Measurements from ENCODE around the gene ITPR1.

The ITPR1 gene

DNA sequence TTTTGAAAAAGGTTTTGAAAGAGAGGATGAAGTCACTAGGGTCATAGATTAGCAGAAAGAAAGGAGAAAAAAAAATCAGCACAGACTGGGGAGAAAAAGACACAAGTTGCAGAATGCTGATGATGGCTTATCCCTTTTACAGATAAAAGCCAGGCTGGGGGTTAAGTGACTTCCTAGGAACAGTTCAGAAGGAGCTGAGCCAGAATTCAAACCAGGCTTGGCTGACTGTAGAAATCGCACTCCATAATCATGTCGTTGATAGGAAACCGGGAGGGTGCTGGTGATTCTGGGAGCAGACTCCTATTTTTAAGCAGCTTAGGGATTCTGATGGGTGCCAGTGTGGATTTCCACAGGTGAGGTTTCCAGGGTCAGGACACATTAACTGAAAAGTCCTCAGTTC lies 326.6 kb downstream of the ITPR1 start:
- no peak for DNase-seq

DNA sequence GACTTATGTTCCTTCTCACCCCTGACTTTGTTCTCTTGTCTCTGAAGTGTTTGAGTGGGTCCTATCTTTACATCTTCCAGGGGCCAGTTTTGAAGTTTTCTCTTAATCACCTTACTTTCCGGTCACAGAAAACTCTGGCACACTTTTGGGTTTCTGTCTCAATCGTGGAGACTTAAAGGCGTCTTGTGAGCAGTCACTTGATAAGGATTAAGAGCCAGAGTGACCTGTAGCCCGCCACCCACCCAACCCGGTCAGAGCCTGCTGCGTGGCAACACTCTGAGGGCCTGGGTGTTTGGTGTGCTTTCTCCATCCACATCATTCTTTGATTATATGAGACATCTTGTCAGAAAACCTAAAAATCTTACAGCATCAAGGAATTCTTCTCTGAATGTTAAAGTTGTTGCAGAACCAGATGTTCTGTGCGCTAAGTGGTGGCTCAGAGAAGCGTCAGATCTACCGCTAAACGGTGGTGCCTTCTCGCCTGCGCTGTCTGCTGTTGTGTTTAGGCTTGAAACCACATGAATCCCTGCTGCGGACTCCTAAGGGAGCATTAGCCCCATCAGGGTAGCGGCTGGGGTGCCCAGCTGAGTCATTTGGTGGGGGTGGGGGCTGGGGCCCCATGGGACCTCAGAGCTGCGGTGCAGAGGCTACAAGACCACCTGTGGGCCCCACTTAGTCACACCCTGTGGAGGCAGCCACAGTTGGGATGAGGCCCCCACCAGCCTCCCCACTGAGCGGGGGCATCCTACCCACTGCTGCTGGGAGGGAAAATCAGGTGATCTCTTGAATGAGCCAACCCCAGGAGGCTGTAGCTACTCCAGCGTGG lies 327.4 kb downstream of the ITPR1 start:
- no peak for DNase-seq

DNA sequence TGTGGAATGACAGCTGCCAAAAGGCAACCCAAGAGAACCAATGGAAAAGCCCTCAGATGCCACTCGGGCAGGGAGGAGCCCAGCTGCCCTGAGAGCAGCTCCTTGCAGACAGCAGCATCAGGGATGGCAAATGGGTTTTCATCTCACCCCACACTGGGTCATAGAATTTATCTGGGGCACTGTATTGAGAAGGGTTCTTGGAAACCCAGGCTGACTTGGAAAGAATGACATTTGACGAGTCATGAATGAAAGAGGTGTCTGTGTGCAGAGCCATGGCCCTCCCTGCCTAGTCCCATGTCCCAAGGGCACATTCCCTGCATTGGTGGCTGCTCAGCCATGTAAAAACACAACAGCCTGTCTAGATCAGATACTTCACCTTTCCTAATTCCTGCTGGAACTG lies 328.2 kb downstream of the ITPR1 start:
- no peak for DNase-seq

DNA sequence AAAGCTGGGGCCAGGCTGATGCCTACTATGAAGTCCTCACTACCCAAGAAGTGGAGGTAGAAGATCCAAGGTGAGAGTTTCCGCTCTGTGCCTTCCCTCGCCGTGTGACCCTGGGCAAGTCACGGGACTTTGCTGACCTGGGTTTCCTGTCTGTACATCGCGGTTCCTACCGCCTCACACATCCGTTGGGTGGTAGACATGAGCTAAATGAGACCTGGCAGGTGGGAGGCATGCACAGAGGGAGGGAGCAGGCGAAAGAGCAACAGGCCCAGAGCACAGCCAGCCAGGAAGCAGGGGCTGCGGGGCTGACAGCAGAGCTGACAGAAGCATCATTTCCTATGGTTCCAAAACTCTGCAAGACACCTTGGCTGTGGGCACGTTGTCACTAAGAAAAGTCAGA lies 328.8 kb downstream of the ITPR1 start:
- DNase-seq = peak; percentile 72

DNA sequence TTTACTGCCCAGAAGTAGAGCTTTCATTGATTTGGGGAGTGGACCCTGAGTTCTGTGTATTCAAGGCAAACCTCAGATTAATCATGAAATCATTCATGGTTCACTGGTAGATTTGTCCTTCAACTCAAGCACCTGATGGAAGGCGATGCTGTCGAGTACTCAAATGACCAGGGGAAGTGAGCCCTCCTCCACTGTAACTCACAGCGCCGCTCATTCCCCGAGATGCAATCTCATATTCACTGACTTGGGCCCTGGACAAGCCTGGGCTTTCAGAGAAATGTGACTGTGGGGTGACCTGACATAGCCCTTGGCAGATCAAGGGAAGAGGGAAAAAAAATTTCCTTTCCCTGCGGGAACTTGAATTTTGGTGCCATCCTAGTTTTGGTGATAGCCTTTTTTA lies 329.4 kb downstream of the ITPR1 start:
- DNase-seq = no peak

DNA sequence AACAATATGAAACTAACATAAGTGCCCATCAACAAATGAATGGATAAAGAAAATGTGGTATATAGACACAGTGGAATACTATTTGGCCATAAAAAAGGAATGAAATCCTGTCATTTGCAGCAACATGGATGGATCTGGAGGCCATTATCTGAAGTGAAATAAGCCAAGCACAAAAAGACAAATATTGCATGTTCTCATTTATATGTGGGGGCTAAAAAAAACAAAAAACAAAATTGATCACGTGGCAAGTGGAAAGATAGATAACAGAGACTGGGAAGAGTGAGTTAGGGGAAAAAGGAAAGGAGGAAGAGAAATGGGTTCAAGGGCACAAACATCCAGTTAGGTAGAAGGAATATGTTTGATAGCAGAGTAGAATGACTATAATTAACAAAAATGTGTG lies 330.2 kb downstream of the ITPR1 start:
- no peak for DNase-seq

DNA sequence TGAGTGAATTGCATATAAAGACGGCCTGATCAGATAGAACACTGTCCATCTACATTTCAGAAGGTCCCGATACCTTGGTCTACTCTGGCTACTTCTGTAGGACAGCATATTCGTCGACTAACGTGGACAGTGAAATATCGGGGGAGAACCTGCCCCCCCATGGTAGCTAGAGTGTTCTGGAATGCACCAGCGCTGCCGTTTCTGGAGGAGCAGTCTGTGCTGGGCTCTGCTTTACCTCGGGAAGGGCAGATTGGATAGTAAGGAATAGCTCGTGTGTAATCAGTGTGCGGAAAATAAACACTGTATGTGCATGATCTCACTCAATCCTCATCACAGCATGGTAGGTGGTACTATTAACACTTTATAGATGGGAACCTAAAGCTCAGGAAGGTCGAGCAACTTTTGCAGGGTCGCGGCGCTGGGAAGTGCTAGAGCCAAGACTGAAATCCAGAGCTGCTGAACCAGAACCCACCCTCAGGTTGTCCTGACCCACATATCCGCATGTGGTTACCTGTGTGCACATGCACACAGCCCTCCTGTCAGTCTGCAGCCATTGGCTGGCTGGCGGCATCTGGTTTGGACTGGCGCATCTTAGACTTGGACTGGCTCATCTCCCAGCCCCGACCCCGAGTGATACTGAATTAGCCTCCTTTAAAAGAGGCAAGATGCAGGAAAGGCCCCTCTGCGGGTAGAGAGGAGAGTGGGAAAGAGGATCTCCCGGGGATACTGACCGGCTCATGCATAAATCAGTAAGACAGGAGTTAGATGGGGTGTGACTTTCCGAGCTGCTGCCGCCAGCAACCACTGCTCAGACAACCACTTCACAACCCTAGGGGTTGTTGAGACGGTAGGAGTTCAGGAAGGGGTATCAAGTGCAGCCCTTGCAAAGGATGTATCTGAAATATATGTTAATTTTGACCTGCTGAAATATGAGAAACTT lies 331.1 kb downstream of the ITPR1 start:
- DNase-seq = no peak

DNA sequence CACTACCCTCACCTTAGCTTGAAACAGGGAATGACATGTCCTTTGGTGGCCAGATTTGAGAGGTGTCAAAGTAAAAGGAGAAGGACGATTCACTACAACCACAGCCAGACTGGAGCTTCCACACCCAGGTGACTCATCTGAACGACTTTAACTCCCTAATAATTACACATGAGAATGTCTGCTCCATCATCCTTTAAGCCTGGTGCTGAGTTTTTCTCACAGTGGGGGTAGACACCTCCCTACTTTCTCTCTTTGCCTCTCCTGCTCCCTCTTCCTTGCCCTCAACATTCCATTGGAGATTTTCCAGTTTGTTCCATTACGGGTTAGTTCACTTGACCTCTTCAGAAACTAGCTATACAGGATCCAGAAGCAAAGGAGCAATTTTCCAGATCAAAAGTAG lies 331.8 kb downstream of the ITPR1 start:
- DNase-seq = no peak

DNA sequence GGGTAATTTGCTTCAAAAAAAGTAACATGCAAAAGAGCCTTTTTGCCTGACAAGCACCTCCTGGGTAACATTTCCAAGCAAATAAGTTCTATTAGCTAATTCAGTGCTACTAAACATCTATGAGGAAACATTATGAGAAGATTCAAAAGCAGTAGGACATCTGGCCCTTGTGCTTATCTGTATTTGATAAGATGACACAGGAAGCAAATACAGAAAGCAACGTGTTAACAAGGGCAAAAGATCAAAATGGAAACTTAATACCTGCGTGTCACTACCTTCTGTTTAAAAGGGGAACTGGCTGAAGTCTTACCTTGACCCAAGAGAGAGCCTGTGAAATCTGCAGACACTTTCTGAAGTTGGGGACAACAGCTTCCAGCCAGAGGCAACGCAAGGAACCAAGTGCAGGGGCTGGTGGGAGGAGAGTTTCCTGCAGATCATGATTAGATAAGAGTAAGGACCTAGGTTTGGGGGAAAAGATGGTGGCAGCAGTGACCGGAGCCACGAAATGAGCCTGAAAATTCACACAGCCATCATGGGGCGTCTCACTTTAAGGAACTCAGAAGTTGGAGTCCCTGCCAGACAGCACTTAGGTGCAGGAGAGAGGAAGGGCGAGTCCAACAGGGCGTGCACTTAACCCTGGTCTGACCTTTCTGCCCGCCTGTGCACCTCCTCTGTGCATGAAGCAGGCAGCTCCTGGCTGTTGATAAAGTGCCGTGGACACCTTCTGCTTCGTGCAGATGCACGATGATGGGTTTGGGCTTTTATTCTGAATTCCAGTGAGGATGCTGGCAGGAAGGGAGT lies 332.5 kb downstream of the ITPR1 start:
- DNase-seq = peak; percentile 46

DNA sequence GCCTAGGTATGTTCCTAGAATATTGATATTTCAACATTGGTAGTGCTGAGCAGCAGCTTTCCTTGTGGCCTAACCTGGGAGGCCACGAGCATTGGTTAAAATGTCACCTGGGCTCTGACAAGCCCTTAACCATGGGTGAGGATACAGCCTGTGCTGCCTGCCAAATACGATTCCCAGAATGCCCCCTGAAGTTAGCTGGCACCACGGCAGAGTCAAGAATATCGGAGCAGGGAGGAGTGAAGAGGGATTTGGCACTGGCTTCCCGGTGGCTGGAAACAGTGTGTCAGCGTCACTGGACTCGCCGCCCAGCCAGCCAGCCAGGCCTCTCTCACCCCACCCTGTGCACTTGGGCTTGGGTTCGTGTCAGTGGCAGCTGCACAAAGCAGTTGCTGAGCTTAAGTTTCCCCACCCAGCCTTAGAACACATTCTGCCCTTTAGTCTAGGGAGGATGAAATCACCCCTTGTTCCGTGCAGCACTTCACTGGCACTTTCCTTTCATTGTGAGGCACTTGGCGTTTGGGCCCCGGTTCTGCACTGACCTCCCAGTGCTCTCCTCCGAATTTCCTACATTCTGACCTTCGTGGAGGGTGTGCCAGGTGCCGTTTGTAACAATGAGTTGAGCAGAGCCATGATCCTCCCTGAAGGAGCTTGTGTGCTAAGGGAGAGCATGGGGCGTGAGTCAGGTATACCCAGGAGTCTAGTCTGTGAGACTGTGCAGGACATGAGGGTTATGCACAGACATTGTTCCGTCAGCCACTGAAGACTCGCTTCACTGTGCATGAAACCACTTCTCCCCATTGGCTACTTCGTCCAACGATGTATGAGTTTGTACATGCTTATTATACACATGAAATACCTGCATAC lies 333.3 kb downstream of the ITPR1 start:
- no peak for DNase-seq

DNA sequence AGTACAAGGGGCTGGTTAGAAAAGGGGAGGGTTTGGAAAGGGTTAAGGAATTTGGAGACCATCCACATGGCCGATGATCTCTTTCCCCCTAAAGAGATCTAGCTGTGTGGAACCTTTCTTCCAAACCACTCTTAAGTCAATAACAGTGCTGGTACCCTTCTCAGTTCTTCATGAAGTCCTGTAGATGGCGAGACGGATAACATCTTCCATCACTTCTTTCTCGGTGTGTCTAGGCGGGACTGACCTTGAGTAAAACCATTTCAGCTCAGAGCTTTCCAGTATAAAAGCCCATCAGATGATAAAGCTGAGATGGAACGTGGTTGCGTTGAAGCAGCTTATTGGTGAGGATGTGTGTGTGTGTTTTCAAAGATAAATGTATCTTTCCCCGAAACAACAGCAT lies 334.6 kb downstream of the ITPR1 start:
- DNase-seq = no peak

DNA sequence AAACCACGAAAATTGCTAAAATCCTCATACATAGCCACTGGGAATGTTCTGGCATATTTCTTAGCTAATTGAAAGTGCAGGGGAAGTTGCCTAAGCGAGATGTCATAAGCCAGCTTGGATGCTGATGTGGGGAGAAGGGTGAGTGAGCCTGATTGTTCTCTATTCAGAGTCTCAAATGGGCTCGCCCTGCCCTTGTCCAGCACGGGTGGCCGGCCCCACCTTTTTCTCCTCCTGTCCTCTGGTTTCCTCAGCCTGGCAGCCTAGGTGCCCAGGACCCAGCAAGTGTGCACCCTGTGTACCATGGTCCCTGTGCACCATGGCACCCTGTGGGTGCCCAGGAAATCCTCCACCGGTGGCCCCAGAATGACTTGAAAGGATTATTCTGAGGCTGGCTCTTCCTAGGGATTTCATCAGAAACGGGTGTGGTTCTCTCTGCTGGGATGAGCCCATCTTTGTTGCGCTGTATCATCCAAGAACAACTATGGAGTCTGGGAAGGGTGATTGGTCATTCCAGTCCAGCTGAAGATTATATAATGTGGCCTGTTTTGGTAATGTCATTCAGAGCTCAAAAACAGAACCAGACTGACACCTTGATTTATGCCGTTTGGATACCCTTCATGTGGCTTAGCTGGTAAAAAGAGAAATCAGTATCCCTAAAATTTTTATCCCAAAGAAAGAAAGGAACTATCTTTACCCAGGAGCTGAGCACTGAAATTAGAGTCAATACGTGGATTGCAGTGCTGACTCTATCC lies 335.3 kb downstream of the ITPR1 start:
- DNase-seq = no peak

DNA sequence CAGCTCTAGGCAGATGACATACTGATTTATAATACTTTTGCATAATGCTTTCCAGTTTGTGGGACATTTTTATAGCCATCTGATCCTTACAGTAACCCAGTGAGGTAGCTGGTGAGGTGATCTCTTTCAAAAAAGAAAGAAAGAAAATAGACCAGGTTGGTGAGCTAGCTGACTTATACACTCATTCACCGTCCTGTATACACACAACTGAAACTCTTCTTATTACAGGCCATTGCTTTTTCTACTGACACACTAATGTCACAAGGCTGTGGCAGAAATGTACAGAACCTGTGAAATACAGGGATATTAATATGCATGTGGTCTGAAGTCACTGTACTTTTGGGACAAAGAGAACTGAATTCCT lies 335.9 kb downstream of the ITPR1 start:
- no peak for DNase-seq

DNA sequence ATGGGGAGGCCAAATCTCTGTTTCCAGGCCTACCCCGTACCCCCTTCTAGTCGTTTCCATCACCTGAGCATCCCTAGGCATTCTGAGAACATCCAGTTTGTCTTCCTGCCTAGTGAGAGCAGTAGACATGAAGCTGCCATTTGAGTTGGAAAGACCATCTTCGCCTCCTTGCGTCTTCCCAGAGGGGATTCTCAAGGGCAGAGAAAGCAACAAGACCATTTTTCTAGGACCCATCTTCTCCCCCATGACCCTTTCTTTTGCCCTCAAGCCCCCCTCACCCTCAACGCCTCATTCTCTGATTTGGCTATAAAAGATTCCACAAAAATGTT lies 337.4 kb downstream of the ITPR1 start:
- DNase-seq = no peak

DNA sequence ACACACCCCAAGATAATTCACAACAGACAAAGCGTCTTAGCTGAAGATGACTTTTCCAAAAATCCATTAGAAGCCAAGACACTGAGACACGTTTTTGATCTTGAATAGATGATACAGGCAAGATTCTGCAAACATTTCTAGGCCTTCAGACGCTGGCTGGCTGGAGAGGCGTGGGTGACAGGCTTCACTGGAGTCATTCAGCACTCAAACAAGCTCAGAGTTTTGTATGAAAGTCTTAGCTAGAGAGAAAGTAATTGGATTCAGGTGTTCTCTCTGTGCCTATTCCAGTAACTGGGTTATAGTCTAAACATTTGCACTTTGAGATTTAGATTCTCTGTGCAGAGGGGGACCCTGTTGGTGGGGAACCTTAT lies 338.4 kb downstream of the ITPR1 start:
- DNase-seq = peak; percentile 23

DNA sequence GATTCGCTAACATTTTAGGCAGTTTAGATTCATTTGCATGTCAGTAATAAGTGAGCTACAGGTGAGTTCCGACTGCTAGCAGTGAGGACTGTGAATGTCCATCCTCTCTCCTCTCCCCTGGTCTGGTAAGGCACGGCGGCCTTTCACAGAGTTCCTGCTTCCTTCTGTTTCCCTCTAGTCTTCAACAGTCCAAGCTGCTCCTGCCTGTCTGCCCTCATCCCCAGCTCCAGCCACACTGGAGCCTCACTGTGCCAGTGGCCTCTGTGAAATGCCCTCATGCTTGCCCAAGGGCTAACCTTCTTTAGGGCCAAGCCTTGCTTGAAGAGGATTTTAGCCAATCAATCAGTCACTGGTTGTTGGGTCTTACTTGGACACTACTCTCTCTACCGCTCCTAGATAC lies 340.3 kb downstream of the ITPR1 start:
- no peak for DNase-seq

DNA sequence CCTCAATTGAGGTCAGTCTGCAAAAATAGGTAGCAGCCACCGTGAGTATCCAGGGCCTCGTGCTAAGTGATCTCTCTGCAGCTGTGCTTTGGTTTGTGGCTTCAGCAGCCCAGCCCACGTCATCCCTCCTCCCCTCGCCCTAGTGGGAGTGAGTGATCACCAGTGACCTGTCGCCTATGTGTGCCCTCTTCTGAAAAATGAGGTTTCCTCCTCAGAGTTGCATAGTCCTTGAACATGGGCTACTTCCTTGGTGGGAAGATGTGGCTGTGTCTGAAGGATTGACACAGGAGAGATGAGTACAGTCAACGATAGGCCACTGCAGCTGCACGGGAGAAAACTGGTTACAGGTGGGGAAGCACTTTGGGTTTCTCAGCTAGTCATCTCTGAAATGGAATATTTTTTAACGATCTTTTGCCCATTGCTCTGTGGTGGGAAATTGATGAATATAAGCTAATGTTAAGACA lies 341.3 kb downstream of the ITPR1 start:
- peak; percentile 65 for DNase-seq

DNA sequence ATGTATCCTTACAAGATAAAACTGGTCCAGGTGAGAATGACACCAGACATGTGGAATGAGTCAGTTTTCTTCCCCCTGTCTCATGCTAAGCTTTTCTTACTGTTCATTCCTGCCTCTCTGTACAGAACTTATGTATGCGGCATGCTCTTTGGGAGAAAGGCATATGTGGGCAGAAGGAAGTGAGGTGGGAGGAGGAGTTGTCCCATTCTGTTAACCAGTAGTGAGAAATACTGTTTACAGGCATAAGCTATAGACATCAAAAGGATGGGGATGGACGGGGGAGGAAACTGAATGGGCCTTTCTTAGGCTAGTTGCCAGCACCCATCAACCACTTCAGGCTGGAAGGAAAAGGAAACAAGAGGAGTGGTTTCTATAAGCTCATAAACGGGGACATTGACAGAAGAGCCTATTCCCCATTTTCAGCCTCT lies 342.5 kb downstream of the ITPR1 start:
- no peak for DNase-seq

DNA sequence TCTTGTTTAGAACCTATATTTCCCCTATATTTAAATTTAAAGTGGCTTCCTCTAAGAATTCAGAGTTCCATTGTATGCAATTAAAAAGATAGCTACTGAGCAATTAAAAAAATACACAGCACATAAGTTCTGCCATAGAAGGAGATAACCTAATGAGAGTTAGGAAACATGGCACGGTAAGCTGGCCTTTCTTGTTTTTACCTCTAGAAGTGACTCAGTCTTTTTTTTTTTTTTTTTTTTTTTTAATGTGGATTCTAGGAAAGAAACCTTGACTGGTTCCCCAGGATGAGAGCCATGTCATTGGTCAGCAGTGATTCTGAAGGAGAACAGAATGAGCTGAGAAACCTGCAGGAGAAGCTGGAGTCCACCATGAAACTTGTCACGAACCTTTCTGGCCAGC lies 343.4 kb downstream of the ITPR1 start:
- DNase-seq = no peak

DNA sequence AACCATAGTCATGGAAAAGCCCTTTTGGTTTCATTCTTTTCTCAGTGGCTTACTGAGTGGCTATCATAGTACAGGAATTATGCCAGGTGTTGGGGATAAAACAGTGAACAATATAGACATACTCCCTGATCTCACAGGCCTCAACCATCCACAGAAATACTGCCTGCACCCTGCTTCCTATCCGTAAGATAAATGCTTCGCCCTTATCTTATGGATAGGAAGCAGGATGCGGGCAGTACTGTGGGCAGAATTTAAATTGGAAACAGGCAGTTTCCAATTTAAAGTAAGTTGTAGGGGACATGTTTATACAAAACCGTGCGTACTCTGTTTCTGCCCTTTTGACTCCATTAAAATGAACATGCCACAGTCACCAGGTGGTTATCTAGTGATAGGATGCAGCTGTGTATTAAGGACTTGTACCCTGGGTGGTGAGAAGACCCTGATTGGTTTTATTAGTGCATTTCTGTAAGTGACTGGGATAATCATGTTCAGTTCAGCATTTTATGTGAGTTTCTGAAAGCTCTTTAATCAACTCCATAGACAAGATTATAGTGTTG lies 344.3 kb downstream of the ITPR1 start:
- no peak for DNase-seq

DNA sequence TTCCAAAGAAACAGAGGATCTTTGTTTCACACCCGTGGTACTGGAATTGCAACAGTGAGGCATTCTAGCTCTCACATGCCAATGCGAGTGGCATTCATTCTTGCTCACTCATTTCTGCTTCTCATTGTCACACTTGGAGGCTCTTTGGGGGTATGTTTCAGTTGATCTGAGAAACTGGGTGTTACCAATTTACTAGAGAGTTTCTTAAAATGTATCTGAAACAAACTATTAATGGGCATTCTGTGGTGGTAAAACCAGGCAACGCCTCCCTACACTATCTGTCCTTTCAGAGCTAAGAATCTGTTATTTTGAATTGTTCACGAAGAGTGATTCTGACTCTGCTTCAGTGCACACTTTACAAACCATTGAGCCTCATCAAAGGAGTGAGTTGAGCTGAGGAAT lies 345.5 kb downstream of the ITPR1 start:
- no peak for DNase-seq
